ENCODE data around the gene MLLT3.

- no peak for TF ChIP-seq CTCF (conservative IDR thresholded peaks at IDR 0.05 in 1 of 2, IDR thresholded peaks at IDR 0.05 in 1 of 2; ENCODE audit: extremely low read depth in 1 of 2, insufficient read depth in 1 of 2, low read depth in 1 of 2, low read length in 2 of 2)
- no peak for TF ChIP-seq EZH2 (IDR thresholded peaks at IDR 0.05; ENCODE audit: borderline replicate concordance, low read length)
These were observed 281.8 kb downstream of the MLLT3 start for GRCh38 chr9:20340511-20340861.

Measured in mammary epithelial cell (primary cell).